A549 (cell line): ENCODE measurements around the gene APAF1.

Source experiments
- CTCF ChIP-seq: fragments of >200 bp; sonication (Bioruptor Twin); formaldehyde crosslinking; IDR thresholded peaks from 3 replicates; pipeline ENCODE4 v1.5.1; 2016
- JUNB ChIP-seq: fragments of >200 bp; sonication (Bioruptor Twin); formaldehyde crosslinking; IDR thresholded peaks from 2 replicates; pipeline ENCODE4 v1.6.1; 2016
- NFE2L2 ChIP-seq: fragments of 150-350 bp; conservative IDR thresholded peaks from 2 replicates; pipeline ENCODE4 v1.6.1; 2014; ENCODE audit warnings: low read length
- PBX3 ChIP-seq: IDR thresholded peaks from 2 replicates; pipeline ENCODE4 v1.6.1; 2012
- POLR2A ChIP-seq: IDR thresholded peaks from 2 replicates; pipeline ENCODE4 v1.6.1; 2012; ENCODE audit warnings: mild to moderate bottlenecking, low read length
- SREBF2 ChIP-seq: fragments of 450-650 bp; IDR thresholded peaks from 2 replicates; pipeline ENCODE4 v1.6.1; 2014; ENCODE audit warnings: mild to moderate bottlenecking, moderate library complexity

GRCh38 chr12:98696036-98696646 lies 51.1 kb downstream of the APAF1 start:
- TF ChIP-seq CTCF (no peak), JUNB (no peak), PBX3 (no peak), SREBF2 (no peak), NFE2L2 (no peak), POLR2A (no peak)
